Activated CD4-positive, alpha-beta T cell treated with anti-CD3 and anti-CD28 coated beads, Interleukin-2, Interleukin-4, amounts not matched to agents 100 ng/mL and 50 ng/mL, durations not matched to agents 16 hours and 8 hours (primary cell): ENCODE measurements around the gene GJB5.
"Not testable (repeated sequence)": the region's sequence is repeated elsewhere in the genome, so short reads cannot be mapped to it uniquely, and the experiment has no call there.

Source experiments
- DNase-seq: peaks from one replicate; pipeline ENCODE4 v3.0.0-alpha.2; 2020; ENCODE audit warnings: low spot score

GJB5 gene

DNA sequence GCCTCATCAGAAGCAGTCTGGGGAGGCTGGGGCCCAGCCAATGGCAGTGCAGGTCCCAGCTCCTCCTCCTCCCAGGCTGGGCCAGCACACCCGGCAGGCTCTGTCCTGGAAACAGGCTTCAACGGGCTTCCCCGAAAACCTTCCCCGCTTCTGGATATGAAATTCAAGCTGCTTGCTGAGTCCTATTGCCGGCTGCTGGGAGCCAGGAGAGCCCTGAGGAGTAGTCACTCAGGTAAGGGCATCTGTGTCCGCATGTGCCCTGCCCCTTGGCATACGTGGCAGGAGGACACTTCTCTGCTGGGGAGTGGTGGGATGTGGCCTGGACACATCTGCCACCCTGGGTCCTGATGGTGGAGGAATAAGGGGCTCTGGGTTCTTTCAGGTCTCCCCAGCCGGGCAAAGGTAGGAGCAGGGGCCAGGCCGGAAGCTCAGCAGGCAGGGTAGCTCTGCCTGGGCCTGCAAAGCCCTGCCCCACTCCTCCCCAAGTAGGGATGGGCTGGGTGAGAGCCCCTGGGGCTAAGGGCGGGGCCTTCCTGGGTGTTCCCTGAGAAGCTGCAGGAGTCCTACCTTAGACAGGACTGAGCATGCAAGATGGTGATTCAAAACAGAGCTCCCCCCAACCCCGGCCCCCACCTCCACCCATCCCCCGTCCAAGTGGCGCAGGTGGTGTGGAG lies at the start of gene GJB5:
GJB5 (plus strand) TSS at position 84 of the 674 bp plus-strand sequence. CDS start 2,284 bp downstream, outside the sequence.
- DNase-seq, result no peak

GRCh38 chr1:34705077-34705476 lies 49.8 kb upstream of the GJB5 start:
- DNase-seq, result no peak

DNA sequence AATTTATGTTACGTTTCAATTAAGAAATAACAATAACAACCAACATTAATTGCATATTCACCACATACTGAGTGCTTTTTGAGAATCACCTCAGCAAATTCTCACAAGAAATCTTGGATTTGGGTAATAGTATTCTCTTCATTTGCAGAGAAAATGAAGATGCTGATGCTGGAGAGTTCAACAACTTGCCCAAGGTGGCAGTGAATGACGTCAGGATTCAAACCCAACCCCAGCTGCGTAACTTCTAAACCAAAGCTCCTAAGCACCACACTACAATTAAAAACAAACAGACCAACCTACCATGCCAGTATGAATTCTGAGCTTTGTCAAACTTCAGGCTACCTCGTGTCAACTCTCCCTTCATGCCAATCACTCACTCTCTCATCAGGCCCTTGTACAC lies 46.7 kb upstream of the GJB5 start:
- no peak for DNase-seq

DNA sequence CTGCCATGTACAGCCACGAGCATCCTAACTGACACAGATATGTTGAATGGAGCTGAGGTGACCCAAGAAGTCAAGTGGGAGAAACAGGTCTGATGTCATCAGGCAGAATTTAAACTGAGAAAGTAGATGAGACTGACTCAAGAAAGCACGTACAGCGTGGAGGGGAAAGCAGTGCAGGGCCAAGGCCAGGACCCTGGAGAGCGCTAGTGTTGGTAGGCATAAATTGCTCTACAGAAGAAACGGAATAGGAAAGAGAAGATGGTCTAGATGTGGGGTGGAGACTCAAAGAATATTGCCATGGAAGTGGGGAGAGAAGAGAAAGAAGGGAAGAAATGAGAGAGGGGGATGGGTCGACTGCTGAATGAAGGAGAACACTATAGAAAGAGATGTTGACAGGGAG lies 45.3 kb upstream of the GJB5 start:
- DNase-seq, result no peak

DNA sequence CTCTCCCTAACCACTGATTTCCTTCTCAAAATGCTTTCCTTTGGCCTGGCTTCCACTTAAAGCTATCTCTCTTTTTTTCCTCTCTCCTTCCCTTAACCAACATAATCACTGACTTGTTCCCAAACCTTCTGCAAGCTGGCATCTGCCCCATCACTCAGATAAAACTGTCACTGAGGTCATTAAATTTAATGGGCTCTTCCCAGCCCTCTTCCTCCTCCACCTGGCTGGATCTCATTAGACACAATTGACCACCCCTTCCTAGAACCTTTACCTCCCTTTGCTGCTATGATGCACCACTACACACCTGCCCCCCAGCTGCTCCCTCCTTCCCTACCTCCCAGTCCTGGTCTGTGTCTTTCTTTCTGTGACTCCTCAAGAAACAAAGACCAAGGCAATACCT lies 44.0 kb upstream of the GJB5 start:
- no peak for DNase-seq

GRCh38 chr1:34711485-34711884 lies 43.4 kb upstream of the GJB5 start:
- no peak for DNase-seq

- DNase-seq, result no peak
These were observed 42.7 kb upstream of the GJB5 start for GRCh38 chr1:34712007-34712688.

DNA sequence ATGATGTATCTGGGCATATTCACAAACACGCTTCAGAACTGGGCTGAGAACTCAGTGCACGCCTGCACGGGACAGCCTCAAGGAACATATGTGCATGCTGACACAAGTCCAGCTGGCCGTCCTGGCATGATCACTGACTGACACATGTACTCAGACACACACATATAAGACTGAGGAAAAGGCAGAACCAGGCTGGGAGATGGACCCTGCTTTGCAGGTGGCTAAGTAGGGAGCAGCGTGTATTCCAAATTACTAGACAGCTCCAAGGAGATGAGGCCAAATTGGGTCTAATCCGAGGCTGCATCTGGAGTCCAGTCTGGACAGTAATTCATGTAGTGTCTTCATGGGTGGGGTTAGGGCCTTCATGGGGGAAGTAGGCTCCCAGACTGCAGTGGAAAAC lies 41.4 kb upstream of the GJB5 start:
- DNase-seq, result no peak

GRCh38 chr1:34714386-34714785 lies 40.5 kb upstream of the GJB5 start:
- no peak for DNase-seq

DNA sequence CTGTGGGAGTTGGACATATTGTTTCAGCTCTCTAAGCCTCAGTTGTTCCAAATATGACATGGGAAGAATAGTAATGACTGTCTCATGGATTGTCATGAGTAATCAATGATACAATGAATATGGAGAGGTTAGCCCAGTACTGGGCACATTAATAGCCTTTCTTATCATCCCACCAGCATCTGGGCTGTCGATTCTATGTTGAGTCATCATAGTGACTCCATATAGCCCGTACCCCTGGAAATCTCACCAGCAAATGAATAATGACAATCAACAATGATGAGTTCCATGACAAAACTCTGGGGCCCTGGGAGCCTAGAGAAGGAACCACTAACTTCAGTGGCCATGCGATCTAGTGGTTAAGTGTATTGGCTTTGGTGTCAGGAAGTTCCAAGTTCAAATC lies 39.7 kb upstream of the GJB5 start:
- no peak for DNase-seq

DNA sequence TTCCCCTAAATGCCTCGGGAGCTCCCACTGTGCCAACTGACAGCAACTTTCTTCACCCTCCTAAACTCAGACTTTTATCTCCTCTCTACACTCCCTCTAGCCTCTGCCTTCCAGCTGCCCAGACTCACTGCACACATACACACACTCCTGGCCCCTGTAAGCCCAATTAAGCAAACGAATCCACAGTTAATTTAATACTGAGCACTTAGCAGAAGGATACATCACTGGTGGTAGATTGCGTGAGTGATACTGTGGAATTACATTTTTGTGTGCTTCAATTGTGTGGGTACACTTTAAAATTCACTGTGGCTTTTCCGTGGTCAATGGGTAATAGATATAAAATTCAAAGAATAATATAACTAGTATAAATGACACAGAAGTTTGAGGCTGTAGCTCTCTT lies 33.6 kb upstream of the GJB5 start:
- no peak for DNase-seq

- no peak for DNase-seq
These were observed 33.0 kb upstream of the GJB5 start for GRCh38 chr1:34721646-34722355.

- no peak for DNase-seq
These were observed 28.0 kb upstream of the GJB5 start for GRCh38 chr1:34726861-34727260.

DNA sequence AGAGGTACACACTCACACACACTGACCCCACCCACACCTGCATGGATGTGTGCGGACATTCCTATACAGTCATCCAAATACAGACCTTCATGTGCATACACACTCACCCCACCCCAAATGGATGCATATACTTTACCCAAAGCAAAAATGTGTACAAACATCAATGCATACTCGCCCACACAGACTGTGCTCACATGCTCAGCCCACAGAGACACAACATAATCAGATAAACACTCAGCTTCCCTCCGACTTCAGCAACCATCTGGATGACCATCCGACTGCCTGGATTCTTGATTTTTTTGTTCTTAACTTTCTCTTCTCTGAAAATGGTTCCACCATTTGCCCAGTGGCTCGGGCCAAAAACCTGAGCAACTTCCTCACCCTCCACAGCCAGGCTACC lies 24.4 kb upstream of the GJB5 start:
- no peak for DNase-seq

GRCh38 chr1:34732831-34733230 lies 22.0 kb upstream of the GJB5 start:
- not testable (repeated sequence) for DNase-seq

DNA sequence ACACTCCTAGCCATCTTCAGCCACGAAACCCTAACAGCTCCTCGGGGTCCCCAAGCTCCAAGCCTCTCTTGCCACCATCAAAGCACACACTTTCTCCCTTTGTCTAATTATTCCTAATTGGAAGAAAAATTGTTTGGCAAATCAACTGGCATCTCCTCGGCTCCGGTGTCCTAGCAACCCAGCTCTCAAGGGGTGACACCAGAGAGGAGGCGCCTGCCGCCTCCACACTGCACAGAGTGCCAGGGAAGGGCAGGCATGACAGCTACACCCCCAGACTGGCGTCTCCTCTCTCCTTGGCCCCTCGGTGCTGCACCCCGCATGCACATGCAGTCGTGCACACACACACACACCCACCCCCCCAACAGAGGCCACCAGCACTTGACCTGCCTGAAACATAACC lies 18.2 kb upstream of the GJB5 start:
- no peak for DNase-seq

DNA sequence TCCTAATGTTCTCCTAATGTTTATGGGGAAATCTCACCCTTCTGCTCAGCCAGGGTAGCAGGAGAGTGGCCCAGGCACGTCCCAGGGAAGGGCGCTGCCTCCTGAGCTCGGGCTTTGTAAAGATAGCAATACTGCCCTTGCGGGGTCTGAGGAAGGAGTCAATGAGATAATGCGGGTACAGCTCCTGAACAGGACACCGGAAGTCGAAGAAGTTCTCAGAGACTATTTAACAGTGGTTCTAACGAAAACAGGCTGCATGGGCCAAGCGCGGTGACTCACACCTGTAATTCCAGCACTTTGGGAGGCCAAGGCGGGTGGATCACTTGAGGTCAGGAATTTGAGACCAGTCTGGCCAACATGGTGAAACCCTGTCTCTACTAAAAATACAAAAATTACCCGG lies 17.6 kb upstream of the GJB5 start:
- DNase-seq, result not testable (repeated sequence)

DNA sequence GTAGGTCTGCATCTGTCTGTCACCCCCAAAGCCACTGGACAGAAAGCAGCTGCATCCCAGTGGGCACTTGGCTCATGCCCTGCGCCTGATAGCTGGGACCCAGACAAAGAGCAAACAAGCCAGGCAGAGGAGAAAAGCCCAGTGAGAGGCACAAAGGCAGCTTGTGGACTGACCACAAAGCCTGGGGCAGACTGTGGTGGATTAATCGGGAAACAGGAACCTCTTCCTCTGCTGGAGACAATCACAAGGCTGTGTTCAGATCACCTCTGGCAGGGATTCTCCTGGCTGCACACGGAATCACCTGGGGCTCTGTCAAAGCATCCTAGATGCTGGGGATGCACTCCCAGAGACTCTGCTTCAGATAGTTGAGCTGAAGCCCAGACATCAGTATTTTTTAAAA lies 15.2 kb upstream of the GJB5 start:
- DNase-seq, result no peak

GRCh38 chr1:34740161-34740868 lies 14.5 kb upstream of the GJB5 start:
- DNase-seq, result no peak

GRCh38 chr1:34742667-34743270 lies 12.1 kb upstream of the GJB5 start:
- DNase-seq, result peak; percentile 79

DNA sequence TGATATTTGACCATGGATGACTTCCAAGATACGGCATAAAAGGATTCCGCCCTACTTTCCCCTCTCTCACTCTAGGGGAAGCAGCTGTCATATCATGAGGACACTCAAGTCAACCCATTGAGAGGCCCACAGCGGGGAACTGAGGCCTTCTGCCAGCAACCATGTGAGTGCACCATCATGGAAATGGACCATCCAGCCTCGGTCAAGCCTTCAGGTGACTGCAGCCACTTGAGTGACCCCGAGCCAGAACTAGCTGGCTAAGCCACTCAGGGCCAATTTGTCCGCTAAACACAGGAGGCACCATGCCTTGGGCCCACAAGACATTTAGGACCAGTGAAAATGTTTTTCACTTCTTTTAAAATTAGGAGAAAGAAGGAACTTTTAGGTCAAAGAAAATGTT lies 11.1 kb upstream of the GJB5 start:
- DNase-seq, result no peak

DNA sequence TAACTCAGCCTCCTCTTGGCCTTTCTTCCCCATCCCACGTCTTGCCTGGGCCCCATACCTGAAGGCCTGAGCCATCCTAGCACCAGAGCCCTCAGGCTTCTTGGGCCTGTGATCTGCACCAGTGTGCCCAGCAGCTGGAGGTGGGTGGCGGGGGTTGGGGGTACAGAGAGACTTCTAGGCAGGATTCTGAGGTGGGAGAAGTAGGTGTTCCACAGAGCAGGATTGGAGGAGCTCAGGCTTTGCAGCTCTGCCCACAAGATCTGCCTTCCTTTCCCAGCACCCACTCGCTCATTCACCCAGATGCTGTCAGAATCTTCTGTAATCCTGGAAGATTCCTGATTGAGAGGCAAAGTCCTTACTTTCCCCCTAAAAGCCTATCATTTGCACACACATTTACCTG lies 10.0 kb upstream of the GJB5 start:
- DNase-seq, result no peak
